ENCODE data around the gene GRK7.

DNA sequence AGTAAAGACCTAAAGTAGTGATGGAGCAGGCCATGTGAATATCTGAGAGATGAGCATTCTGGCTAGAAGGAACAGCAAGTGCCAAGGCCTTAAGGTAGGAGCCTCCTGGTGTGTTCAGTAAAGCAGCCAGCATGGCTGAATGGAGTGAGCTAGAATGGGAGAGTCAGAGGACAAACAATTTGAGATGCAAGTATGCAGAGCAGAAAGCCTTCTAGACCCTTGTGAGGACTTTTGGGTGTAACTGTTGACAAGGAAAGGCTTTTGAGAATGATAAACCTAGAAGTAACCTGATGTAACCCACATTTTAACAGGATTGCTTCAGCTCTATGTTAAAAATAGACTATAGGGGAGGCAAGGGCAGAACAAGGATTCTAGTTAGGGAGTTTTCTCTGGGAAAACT is 40.0 kb upstream of the GRK7 start:
- TF ChIP-seq NFIC (IDR thresholded peaks at IDR 0.05) (no peak), EP300 (IDR thresholded peaks at IDR 0.05; ENCODE audit: borderline replicate concordance) (no peak), CEBPB (IDR thresholded peaks at IDR 0.05) (no peak), TAF1 (IDR thresholded peaks at IDR 0.05; ENCODE audit: low read depth) (no peak), TEAD4 (IDR thresholded peaks at IDR 0.05) (no peak), EGR1 (IDR thresholded peaks at IDR 0.05) (no peak), FOXM1 (IDR thresholded peaks at IDR 0.05; ENCODE audit: borderline replicate concordance, low read depth) (no peak)
- TF ChIP-seq, protein P1, sequence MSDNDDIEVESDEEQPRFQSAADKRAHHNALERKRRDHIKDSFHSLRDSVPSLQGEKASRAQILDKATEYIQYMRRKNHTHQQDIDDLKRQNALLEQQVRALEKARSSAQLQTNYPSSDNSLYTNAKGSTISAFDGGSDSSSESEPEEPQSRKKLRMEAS (IDR thresholded peaks at IDR 0.05), result no peak

All from Ishikawa (cell line).